Ectodermal cell (in vitro differentiated cells): Measurements from ENCODE around the gene LHFPL3.

Source experiments
- H3K27ac ChIP-seq: 2 replicates; pipeline ENCODE4 v1.7.0; 2013; ENCODE audit warnings: mild to moderate bottlenecking, low read depth, low read length; ENCODE audit not compliant: insufficient read depth, poor library complexity, severe bottlenecking
- H3K27me3 ChIP-seq: 2 replicates; pipeline ENCODE4 v1.7.0; 2013; ENCODE audit warnings: mild to moderate bottlenecking, low read length; ENCODE audit not compliant: insufficient read depth, control insufficient read depth, poor library complexity, severe bottlenecking
- H3K36me3 ChIP-seq: one replicate; pipeline ENCODE4 v1.7.0; 2013; ENCODE audit warnings: low read length; ENCODE audit not compliant: control insufficient read depth, insufficient read depth
- H3K4me1 ChIP-seq: one replicate; pipeline ENCODE4 v1.7.0; 2013; ENCODE audit warnings: low read length; ENCODE audit not compliant: control insufficient read depth, insufficient read depth
- H3K4me3 ChIP-seq: 2 replicates; pipeline ENCODE4 v1.7.0; 2013; ENCODE audit warnings: low read depth, low read length, control low read depth; ENCODE audit not compliant: insufficient read depth
- H3K9me3 ChIP-seq: 2 replicates; pipeline ENCODE4 v1.7.0; 2013; ENCODE audit warnings: mild to moderate bottlenecking, low read length, moderate library complexity; ENCODE audit not compliant: control insufficient read depth
- WGBS, 2 experiments: methylation state at CpG; one replicate each; pipeline ENCODE4 v1.1.7; 2013; ENCODE audit warnings: missing lambda C conversion rate in 2 of 2; 5-methylcytosine and 5-hydroxymethylcytosine counted together

LHFPL3 gene

DNA sequence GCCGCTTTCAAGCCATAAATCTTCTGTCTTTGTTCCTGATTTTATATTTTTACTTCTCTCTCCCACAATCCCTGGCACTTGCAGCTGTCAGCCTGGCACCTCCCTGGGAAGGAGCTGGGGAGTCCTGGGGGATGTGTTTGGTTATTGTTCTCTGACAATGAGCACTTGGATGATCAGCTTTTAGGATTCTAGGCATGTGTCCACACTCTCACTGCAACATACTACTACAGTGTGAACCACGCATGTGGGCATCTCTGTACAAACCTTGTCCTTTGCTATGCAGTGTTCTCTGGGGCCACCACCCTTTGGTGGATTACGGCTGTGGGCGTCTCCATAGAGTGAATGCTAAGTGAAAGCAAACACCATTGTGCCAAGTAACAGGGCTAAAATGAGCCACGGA lies 517.2 kb downstream of the LHFPL3 start:
- H3K4me1 ChIP-seq, result no peaks in the 10 kb centered on the region
- H3K4me3 ChIP-seq, result no peak overlapping the region
- H3K36me3 ChIP-seq, result no peaks in the 10 kb centered on the region
- no peaks in the 10 kb centered on the region for H3K27me3 ChIP-seq
- WGBS, 2 experiments, result 87 to 93% methylated on average over 5 of the region's 5 CpGs
- H3K27ac ChIP-seq, result no peak overlapping the region
- H3K9me3 ChIP-seq, result no peaks in the 10 kb centered on the region

DNA sequence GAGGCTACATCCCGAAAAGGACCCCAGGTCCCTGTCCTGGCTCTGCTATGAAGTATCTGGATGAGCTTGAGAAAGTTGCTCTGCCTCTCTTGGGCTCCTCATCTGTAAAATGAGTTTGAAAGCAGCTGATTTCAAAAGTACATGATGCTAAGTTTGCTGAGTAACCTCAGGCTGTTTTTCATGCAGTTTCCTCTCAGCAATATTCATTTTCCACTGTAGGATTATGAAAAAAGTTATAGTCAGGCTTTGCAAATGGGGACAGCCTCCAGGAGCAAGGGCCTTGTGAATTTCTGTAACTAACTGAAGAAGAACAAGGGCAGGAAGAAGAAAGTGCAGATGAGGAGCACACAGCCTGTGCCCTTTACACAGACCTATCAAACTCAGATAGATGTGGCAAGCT lies 518.3 kb downstream of the LHFPL3 start:
- Histone ChIP-seq H3K9me3 (no peaks in the 10 kb centered on the region), H3K36me3 (no peaks in the 10 kb centered on the region), H3K27me3 (no peaks in the 10 kb centered on the region), H3K4me1 (no peaks in the 10 kb centered on the region), H3K4me3 (no peak overlapping the region), H3K27ac (no peak overlapping the region)
- WGBS, 2 experiments, result 98 to 100% methylated on average over 1 of the region's 1 CpG

- no peaks in the 10 kb centered on the region for H3K4me1 ChIP-seq
- whole genome bisulfite sequencing, 2 experiments, result 66 to 71% methylated on average over 7 of the region's 7 CpGs
- no peaks in the 10 kb centered on the region for H3K36me3 ChIP-seq
- H3K27me3 ChIP-seq, result no peaks in the 10 kb centered on the region
- H3K9me3 ChIP-seq, result no peaks in the 10 kb centered on the region
- no peak overlapping the region for H3K27ac ChIP-seq
- H3K4me3 ChIP-seq, result no peak overlapping the region
Measured at GRCh38 chr7:104848138-104848990, 520.0 kb downstream of the LHFPL3 start.

DNA sequence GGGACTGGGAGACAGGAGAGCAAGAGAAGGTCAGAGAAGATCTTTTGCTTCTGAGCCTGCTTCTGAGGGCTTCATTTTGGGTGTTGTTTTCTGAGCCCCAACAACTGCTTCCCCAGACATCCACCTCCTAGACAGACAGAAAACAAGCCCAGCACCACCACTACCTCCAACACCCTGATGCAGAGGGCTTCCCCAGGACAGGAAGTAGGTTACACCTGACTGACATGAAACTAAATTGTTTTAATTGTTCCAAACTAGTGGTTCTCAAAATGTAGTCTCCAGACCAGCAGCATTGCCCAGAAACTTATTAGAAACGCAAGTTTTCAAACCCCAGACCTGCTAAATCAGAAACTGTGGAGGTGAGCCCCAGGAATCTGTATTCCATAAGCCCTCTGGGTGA lies 522.0 kb downstream of the LHFPL3 start:
- Histone ChIP-seq H3K36me3 (no peaks in the 10 kb centered on the region), H3K4me3 (no peak overlapping the region), H3K9me3 (no peaks in the 10 kb centered on the region), H3K4me1 (no peaks in the 10 kb centered on the region), H3K27ac (no peak overlapping the region), H3K27me3 (no peaks in the 10 kb centered on the region)
- 83 to 90% methylated on average over 1 of the region's 1 CpG for WGBS, 2 experiments

- Histone ChIP-seq H3K9me3 (no peaks in the 10 kb centered on the region), H3K36me3 (no peaks in the 10 kb centered on the region), H3K27me3 (no peaks in the 10 kb centered on the region), H3K4me3 (no peak overlapping the region), H3K27ac (no peak overlapping the region), H3K4me1 (no peaks in the 10 kb centered on the region)
- WGBS, 2 experiments, result 96 to 98% methylated on average over 2 of the region's 2 CpGs
Measured at GRCh38 chr7:104851268-104851667, 522.9 kb downstream of the LHFPL3 start.

GRCh38 chr7:104852386-104852785 lies 524.0 kb downstream of the LHFPL3 start:
- no peaks in the 10 kb centered on the region for H3K9me3 ChIP-seq
- H3K27ac ChIP-seq, result no peak overlapping the region
- 89 to 100% methylated on average over 1 of the region's 1 CpG for WGBS, 2 experiments
- H3K27me3 ChIP-seq, result no peaks in the 10 kb centered on the region
- H3K4me1 ChIP-seq, result no peaks in the 10 kb centered on the region
- H3K36me3 ChIP-seq, result no peaks in the 10 kb centered on the region
- H3K4me3 ChIP-seq, result no peak overlapping the region

- Histone ChIP-seq H3K27me3 (no peaks in the 10 kb centered on the region), H3K4me1 (no peaks in the 10 kb centered on the region), H3K4me3 (no peak overlapping the region), H3K9me3 (no peaks in the 10 kb centered on the region), H3K36me3 (no peaks in the 10 kb centered on the region), H3K27ac (no peak overlapping the region)
- WGBS, 2 experiments, result 73 to 91% methylated on average over 2 of the region's 2 CpGs
Measured at GRCh38 chr7:104855861-104856260, 527.5 kb downstream of the LHFPL3 start.

DNA sequence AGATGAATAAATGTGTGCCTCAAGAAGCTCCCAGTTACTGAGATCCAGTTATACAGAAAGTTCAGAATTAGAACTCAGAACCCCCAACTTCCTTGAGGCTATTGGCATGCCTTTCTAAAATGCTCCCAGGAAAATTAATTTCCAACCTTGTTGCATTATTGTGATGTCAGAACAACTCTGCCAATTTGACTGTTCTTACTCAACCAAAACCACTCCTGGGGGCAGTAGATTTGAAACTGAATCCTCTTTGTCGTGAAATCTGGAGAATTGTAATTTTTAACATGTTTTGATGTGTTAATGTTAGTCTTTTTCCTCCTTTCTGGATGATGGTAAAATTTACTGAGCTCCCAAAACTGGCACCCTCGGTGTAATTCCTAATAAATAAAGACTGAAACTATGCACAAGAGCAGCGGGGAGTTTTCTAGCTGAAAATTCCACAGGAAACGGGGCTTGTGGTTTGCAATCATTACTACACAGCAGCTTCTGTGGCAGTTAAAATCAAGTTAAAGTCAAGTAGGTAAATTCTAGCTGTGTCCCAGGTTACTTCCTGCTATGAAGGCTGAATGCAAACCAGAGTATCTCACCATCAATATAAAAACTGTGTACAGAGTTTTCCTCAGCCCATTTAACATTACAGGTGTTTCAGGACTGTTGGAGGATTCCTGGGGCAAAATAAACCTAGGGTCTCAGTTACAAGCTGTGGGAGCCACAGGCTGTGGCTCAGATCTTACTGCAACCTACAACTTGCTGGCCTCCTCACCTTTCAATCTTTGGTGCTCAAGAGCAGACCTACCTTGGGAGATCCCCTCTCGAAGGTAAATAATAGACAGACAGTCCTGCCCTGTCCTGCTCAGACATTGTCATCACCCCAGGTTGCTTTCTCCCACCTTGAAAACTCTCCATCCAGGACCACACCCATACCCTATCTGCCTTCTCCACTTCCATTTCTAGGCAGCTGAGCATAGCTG lies 529.3 kb downstream of the LHFPL3 start:
- H3K27ac ChIP-seq, result no peak overlapping the region
- no peaks in the 10 kb centered on the region for H3K27me3 ChIP-seq
- WGBS, 2 experiments, result 85 to 94% methylated on average over 5 of the region's 5 CpGs
- no peaks in the 10 kb centered on the region for H3K36me3 ChIP-seq
- H3K4me3 ChIP-seq, result no peak overlapping the region
- no peaks in the 10 kb centered on the region for H3K4me1 ChIP-seq
- H3K9me3 ChIP-seq, result no peaks in the 10 kb centered on the region

GRCh38 chr7:104859754-104860426 lies 531.5 kb downstream of the LHFPL3 start:
- no peaks in the 10 kb centered on the region for H3K9me3 ChIP-seq
- no peak overlapping the region for H3K4me3 ChIP-seq
- no peaks in the 10 kb centered on the region for H3K27me3 ChIP-seq
- H3K4me1 ChIP-seq, result no peaks in the 10 kb centered on the region
- WGBS, 2 experiments, result 86 to 87% methylated on average over 4 of the region's 4 CpGs
- H3K36me3 ChIP-seq, result no peaks in the 10 kb centered on the region
- no peak overlapping the region for H3K27ac ChIP-seq
